ENCODE measurements around the gene CLEC16A.

- TF ChIP-seq CTCF (IDR thresholded peaks at IDR 0.05; ENCODE audit: insufficient read depth, low read length): no peak
- no peak for TF ChIP-seq GABPA (IDR thresholded peaks at IDR 0.05; ENCODE audit: low read depth)
- TF ChIP-seq, protein P1, sequence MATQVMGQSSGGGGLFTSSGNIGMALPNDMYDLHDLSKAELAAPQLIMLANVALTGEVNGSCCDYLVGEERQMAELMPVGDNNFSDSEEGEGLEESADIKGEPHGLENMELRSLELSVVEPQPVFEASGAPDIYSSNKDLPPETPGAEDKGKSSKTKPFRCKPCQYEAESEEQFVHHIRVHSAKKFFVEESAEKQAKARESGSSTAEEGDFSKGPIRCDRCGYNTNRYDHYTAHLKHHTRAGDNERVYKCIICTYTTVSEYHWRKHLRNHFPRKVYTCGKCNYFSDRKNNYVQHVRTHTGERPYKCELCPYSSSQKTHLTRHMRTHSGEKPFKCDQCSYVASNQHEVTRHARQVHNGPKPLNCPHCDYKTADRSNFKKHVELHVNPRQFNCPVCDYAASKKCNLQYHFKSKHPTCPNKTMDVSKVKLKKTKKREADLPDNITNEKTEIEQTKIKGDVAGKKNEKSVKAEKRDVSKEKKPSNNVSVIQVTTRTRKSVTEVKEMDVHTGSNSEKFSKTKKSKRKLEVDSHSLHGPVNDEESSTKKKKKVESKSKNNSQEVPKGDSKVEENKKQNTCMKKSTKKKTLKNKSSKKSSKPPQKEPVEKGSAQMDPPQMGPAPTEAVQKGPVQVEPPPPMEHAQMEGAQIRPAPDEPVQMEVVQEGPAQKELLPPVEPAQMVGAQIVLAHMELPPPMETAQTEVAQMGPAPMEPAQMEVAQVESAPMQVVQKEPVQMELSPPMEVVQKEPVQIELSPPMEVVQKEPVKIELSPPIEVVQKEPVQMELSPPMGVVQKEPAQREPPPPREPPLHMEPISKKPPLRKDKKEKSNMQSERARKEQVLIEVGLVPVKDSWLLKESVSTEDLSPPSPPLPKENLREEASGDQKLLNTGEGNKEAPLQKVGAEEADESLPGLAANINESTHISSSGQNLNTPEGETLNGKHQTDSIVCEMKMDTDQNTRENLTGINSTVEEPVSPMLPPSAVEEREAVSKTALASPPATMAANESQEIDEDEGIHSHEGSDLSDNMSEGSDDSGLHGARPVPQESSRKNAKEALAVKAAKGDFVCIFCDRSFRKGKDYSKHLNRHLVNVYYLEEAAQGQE (IDR thresholded peaks at IDR 0.05; ENCODE audit: insufficient replicate concordance, low read depth): no peak
- no peak for TF ChIP-seq POLR2AphosphoS5 (IDR thresholded peaks at IDR 0.05; ENCODE audit: low read depth)
Measured at GRCh38 chr16:11168386-11169051, 224.2 kb downstream of the CLEC16A start.

All from HL-60 (cell line).